ENCODE data around the gene RAPGEF2.

DNA sequence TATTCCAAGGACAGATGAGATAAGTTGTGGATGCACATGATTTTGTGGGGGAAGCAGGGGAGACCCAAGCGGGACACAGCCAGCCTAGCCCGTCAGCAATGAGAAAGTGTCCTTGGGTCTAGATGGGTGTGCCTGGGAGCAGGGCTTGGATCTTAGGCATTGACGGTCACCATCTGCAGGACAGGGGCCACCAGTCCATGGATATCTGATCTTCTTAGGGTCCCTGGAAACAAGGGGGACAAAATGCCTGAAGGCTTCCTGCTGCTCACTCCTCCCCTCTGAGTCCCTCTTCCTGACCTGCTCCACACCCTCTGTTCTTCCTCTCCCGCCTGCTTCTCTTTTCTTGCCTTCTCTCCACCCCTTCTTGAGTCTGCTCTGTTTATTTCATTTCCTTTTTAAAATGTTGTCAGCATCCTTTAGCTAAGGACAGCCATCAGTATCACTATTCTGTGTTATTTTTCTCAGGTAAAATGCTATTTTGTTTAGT is 298.4 kb downstream of the RAPGEF2 start:
- TF ChIP-seq ZZZ3 (IDR thresholded peaks at IDR 0.05) (no peak), AFF4 (CRISPR knock-in tag; IDR thresholded peaks at IDR 0.05) (no peak), ZNF395 (CRISPR knock-in tag; IDR thresholded peaks at IDR 0.05) (no peak), SMAD3 (CRISPR knock-in tag; conservative IDR thresholded peaks at IDR 0.05) (no peak), JUNB (CRISPR knock-in tag; conservative IDR thresholded peaks at IDR 0.05) (no peak), ZNF398 (CRISPR knock-in tag; IDR thresholded peaks at IDR 0.05) (no peak), FOXP4 (CRISPR knock-in tag; IDR thresholded peaks at IDR 0.05; ENCODE audit: borderline replicate concordance) (no peak), EP300 (IDR thresholded peaks at IDR 0.05; ENCODE audit: low read length) (no peak)
- TF ChIP-seq, protein P1, sequence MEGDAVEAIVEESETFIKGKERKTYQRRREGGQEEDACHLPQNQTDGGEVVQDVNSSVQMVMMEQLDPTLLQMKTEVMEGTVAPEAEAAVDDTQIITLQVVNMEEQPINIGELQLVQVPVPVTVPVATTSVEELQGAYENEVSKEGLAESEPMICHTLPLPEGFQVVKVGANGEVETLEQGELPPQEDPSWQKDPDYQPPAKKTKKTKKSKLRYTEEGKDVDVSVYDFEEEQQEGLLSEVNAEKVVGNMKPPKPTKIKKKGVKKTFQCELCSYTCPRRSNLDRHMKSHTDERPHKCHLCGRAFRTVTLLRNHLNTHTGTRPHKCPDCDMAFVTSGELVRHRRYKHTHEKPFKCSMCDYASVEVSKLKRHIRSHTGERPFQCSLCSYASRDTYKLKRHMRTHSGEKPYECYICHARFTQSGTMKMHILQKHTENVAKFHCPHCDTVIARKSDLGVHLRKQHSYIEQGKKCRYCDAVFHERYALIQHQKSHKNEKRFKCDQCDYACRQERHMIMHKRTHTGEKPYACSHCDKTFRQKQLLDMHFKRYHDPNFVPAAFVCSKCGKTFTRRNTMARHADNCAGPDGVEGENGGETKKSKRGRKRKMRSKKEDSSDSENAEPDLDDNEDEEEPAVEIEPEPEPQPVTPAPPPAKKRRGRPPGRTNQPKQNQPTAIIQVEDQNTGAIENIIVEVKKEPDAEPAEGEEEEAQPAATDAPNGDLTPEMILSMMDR (IDR thresholded peaks at IDR 0.05 in 2 of 3, conservative IDR thresholded peaks at IDR 0.05 in 1 of 3; ENCODE audit: insufficient read depth in 2 of 3, low read depth in 1 of 3, low read length in 3 of 3) = no peak
